ENCODE data around the gene C19orf67.
"Not testable (repeated sequence)": the region's sequence is repeated elsewhere in the genome, so short reads cannot be mapped to it uniquely, and the experiment has no call there.

The C19orf67 gene

DNA sequence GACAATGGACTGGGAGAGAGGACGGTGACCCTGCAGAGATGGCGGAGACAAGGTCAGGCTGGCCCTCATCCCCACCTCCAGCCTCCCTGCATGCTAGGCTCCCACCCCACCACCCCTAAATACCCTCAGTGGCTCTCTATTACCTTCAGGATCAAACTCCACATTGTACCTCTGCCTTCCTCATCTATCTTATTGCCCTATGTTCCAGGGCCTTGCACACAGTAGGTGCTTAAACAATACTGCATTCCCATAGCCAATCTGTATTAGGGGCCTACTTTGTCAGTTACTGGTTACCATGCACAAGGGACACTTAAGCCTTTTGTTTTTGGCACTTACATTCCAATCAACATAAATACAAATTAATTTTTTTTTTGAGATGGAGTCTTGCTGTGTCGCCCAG, 30.2 kb downstream of the C19orf67 start:
- DNase-seq, result no peak

DNA sequence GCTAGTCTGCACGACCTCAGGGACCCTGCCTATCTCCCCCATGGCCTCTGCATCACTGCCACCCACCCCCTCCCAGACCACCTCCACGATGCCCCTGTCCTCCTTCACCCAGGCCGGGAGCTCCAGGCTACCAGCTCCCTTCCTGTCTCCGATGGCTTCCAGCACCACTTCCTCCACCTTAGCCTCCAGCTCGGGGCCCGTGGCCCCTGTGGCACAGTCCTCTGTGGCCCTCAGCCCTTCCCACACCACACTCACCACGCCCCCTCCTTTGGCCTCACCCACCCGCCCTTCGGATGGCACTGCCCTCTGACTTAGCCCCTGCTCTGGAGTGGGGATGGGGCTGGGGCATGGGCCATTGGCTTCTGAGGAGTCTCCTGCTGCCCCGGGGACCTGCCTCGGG, 30.9 kb downstream of the C19orf67 start:
- DNase-seq, result no peak

DNA sequence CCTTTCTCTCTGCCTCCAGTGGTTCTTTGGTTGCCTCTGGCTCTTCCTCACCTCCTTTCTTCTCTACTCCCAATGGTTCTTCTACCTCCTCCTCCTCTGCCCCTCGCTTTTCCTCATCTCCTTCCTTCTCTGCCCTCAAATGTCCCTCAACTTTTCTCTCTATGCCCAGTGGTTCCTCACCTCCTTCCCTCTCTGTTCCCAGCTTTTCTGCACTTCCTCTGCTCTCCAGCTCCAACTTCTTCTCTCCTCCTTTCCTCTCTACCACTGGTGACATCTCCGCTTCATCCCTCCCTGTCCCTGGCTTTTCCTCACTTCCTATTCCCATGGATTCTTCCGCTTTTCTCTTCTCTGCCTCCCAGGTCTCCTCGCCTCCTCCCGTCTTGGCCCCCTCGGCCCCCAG, 31.5 kb downstream of the C19orf67 start:
- DNase-seq, result no peak

DNA sequence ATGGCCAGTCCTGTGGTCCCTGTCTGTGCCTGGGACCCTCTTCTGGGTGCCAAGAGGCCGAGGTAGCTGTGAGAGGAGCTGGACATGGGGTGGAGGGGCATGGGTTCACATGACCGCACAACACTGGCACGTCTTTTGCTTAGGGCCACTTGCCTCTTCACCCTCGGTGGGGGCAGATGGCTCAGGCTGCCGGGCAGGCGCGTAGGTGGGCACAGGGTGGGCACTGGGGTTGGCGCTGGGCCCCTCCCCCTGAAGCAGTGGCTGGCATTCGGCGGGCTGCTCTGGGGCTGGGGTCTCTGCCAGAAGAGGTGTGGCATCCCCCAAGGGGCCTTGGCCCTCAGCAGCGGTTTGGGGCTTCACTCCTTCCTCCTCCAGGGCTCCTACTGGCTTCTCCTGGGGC, 32.1 kb downstream of the C19orf67 start:
- DNase-seq, result no peak

DNA sequence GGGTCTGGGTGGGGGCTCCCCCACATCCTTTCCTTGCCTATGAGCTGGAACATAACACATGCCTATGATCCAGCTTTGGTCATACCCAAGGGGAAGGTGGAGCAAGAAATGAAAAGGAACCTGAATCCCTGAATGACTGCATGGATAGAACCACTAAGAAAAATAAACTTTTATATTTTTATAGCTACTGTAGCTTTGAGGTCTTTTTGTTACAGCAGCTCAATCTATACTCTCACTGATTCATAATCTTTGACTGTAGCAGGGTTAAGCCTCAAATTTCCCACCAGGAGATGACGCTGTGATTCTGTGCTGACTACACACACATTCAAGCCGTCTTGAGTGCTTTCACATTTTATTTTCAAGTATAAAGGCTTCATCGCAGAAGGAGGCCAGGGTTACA, 32.6 kb downstream of the C19orf67 start:
- DNase-seq, result no peak

DNA sequence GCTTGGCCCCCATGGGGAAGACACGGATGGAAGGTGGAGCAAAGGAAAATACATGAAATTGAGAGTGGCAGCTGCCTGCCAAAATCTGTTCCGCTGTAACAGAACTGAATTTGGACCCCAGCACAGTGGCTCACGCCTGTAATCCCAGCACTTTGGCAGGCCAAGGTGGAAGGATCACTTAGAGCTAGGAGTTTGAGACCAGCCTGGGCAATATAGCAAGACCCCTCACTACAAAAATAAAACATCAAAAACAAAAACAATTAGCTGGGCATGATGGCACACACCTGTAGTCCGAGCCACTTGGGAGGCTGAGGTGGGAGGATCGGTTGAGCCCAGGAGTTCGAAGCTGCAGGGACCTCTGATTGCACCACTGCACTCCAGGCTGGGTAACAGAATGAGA, 33.1 kb downstream of the C19orf67 start:
- DNase-seq, result no peak

DNA sequence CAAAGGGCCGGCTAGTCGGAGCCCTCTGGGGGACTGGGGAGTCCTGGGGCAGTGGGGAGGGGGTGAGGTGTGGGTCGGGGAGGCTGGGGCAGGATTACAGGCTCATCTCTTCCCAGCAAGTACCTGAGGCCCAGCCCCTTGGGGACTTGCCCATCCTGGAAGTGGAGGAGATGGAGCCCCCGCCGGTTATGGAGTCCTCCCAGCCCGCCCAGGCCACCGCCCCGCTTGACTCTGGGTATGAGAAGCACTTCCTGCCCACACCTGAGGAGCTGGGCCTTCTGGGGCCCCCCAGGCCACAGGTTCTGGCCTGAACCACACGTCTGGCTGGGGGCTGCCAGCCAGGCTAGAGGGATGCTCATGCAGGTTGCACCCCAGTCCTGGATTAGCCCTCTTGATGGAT, 33.6 kb downstream of the C19orf67 start:
- no peak for DNase-seq

DNA sequence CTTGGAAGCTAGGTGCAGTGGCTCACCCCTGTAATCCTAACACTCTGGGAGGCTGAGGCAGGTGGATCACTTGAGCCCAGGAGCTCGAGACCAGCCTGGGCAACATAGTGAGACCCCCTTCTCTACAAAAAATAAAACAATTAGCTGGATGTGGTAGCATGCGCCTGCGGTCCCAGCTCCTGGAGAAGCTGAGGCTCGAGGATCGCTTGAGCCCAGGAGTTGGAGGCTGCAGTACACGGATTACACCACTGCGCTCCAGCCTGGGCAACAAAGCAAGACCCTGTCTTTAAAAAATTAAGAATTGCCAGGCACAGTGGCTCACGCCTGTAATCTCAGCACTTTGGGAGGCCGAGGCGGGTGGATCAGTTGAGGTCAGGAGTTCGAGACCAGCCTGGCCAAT, 34.6 kb downstream of the C19orf67 start:
- DNase-seq, result not testable (repeated sequence)

DNA sequence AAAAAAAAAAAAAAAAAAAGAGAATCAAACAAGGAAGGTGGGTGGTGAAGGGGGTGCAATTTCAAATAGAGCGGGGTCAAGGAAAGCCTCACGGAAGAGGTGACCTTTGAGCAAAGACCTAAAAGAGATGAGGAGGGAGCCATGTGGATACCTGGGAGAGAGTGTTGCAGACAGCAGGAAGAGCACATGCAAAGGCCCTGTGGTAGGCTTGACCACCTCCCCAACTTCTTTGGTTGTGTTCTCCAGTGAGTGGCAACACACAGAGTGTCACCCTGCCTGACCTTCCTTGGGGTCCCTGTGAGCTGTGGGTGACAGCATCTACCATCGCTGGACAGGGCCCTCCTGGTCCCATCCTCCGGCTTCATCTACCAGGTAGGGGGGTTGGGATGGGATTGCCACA, 35.1 kb downstream of the C19orf67 start:
- DNase-seq, result no peak

DNA sequence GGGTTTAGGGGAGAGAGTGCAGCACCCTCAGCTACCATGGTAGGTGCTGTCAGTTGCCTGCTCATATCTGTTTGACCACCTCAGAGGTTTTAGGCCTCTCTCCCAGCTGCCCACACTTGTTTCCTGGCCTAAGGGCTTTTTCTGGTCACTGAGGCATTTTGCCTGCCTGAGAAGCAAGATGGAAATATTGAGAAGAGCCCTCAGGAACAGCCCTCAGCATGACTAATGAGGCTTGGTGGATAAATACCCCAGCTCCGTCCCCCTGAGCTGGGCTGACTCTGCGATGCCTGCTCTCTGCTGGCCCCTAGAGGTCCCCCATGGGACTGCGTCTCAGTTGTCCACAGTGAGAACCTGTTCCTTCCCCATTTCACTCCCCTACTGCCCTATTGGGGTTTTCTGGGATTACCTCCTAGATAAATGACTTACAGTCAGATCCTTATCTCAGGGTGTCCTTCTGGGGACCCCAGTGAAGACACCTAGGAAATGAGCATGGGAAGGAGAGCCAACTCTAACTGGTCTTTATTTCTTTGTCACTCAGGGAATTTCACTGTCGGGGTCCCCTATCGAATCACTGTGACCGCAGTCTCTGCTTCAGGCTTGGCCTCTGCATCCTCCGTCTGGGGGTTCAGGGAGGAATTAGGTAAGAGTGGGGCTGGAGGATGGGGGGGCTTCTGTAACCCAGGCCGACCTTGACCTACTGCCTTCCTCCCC, 37.0 kb downstream of the C19orf67 start:
- DNase-seq, result no peak

DNA sequence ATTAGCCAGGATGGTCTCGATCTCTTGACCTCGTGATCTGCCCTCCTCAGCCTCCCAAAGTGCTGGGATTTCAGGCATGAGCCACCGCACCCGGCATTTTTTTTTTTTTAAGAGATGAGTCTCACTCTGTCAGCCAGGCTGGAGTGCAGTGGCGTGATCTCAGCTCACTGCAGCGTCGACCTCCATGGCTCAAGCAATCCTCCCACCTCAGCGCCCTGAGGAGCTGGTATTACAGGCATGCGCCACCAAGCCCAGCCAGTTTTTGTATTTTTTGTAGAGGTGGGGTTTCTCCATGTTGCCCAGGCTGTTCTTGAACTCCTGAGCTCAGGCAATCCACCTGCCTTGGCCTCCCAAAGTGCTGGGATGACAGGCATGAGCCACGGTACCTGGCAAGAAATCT, 37.7 kb downstream of the C19orf67 start:
- not testable (repeated sequence) for DNase-seq

DNA sequence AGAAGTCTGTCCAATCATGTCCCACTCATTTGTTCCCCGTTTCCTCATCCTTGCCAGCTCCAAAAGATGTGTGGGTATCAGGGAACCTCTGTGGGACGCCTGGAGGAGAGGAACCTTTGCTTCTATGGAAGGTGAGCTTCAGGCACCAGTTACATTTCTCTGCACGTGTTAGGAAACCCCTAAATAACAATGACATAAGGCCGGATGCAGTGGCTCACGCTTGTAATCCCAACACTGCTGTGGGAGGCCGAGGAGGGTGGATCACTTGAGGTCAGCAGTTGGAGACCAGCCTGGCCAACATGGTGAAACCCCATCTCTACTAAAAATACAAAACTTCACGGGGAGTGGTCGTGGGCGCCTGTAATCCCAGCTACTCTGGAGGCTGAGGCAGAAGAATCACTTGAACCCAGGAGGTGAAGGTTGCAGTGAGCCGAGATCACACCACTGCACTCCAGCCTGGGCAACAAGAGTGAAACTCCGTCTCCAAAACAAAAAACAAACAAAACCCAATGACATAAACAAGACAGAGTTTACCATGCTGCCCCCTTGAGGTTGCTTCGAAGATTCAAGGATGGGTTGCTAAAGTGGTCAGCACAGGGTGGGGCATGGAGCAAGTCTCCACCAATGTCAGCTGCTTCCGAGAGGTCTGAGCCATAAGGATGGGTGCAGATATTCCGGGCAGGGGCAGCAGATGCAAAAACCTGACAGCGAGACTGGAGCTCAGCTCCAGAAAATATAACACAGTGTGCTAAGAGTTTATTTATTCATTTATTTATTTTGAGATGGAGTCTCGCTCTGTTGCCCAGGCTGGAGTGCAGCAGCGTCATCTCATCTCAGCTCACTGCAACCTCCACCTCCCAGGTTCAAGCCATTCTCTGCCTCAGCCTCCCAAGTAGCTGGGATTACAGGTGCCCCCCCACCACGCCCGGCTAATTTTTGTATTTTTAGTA, 42.6 kb downstream of the C19orf67 start:
- not testable (repeated sequence) for DNase-seq

DNA sequence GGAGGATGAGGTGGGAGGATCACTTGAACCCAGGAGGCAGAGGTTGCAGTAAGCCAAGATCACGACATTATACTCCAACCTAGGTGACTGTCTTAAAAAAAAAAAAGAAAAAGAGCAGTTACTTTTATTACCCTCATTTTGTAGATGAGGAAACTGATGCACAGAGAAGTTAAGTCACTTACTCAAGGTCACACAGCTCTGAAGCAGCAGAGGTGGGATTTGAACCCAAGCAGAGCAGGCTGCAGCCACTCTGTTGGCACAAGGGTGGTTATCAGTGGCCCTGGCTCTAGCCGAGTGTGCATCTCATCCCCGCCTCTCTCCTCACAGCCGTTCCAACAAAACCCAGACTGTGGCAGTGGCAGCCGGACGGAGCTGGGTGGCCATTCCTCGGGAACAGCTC, 46.4 kb downstream of the C19orf67 start:
- DNase-seq, result no peak

DNA sequence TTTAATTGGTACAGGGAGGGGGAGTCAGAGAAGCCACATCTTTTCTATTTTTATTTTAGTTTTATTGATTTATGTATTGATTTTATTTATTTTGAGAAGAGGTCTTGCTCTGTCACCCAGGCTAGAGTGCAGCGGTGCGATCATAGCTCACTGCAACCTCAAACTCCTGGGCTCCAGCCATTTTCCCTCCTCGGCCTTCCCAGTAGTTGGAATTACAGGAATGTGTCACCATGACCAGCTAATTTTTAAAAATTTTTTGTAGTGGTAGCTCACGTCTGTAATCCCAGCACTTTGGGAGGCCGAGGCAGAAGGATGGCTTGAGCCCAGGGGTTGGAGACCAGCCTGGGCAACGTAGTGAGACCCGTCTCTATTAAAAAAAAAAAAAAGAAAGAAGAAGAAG, 49.9 kb downstream of the C19orf67 start:
- DNase-seq, result no peak

DNA sequence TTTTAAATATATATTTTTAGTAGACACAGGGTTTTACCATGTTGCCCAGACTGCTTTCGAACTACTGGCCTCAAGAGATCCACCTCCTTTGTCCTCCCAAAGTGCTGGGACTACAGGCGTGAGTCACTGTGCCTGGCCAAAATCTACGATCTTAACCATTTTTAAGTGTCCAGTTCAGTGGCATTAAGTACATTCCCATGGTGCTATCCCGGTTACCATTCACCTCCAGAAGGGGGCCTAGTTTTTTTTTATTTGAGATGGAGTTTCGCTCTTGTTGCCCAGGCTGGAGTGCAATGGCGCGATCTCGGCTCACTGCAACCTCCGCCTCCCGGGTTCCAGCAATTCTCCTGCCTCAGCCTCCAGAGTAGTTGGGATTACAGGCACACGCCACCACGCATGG, 50.4 kb downstream of the C19orf67 start:
- not testable (repeated sequence) for DNase-seq

DNA sequence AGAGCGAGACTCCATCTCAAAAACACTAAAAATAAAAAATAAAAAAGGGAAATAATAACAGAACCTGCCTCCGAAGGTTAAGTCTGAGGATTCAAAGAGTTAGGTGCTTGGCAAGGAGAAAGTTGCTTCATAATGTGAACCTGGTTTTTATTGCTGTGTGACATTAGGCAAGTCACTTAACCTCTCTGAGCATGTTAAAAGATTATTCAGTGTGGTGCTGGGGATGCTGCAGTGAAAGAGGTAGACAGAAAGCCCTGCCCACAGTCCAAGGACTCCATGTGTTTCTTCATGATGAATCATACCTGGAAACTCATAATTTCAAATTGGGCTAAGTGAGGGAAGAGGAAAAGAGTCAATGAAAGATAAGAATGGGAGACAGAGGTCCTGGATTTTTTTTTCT, 51.6 kb downstream of the C19orf67 start:
- no peak for DNase-seq

DNA sequence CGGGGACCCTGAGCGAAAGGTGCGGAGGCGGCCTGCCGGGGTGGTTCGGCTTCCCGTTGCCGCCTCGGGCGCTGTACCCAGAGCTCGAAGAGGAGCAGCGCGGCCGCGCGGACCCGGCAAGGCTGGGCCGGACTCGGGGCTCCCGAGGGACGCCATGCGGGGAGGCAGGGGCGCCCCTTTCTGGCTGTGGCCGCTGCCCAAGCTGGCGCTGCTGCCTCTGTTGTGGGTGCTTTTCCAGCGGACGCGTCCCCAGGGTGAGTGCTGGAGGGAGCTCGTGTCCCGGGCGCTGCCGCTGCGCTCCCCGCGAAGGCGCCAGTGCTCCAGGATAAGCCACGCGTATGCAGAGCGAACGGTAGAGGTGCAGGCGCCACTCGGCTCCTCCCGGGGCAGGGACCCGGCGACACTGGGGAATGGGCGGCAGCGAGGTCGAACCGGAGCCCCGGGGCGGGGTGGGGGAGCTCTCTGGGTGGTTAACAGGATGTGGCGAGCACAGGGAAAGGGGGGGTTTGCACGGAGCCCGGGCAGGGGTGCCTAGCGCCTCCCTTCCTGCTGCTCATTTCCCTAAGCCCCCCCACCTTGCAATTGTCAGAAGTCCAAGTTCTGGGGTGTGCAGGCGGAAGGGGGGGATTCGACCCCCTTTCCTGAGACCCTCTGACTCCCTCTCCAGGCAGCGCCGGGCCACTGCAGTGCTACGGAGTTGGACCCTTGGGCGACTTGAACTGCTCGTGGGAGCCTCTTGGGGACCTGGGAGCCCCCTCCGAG, 53.7 kb downstream of the C19orf67 start, which contains the start of gene IL27RA:
TSS of gene IL27RA (plus strand) at position 44 of the 762 bp plus-strand sequence. CDS start at position 155, 111 bp downstream.
- peak; percentile 35 for DNase-seq
